Right lobe of liver (tissue), 4 donors: ENCODE data around the gene ADGRF4.

ENCODE experiments used
- CTCF ChIP-seq, 4 donors: fragments of 200-600 bp in 3 of 4; fragments of 450-650 bp in 1 of 4; IDR thresholded peaks; one replicate each; pipeline versions ENCODE4 v1.5.1 to v1.8.0; 2016 to 2022; ENCODE audit warnings: antibody characterized with exemption in 4 of 4, mild to moderate bottlenecking in 2 of 4
- POLR2A ChIP-seq: fragments of 450-650 bp; IDR thresholded peaks from one replicate; pipeline ENCODE4 v1.6.1; 2017; ENCODE audit warnings: antibody characterized with exemption, mild to moderate bottlenecking
- donor health status: DM: no; HTN: no; CAD: no.
- donor health status: DM: no; HTN: no; CAD: no.
- donor health status: DM: no; HTN: yes; CAD: no.

- TF ChIP-seq POLR2A, result no peak
- TF ChIP-seq CTCF (IDR thresholded peaks at IDR 0.05), result no peak
These were observed 3.0 kb downstream of the ADGRF4 start for GRCh38 chr6:47701363-47701762.
